ENCODE measurements around the gene ADGRG1.

Gene ADGRG1

GRCh38 chr16:57648581-57649442 is 20.4 kb downstream of the ADGRG1 start:
- DNase-seq (ENCODE audit: low read depth), result peak; percentile 70

- no peak for DNase-seq (ENCODE audit: low read depth)
Measured at GRCh38 chr16:57649443-57649751, 21.0 kb downstream of the ADGRG1 start.

- DNase-seq (ENCODE audit: low read depth), result no peak
Measured at GRCh38 chr16:57649846-57650245, 21.4 kb downstream of the ADGRG1 start.

GRCh38 chr16:57651344-57652333 is 23.2 kb downstream of the ADGRG1 start:
- DNase-seq (ENCODE audit: low read depth), result no peak

- no peak for DNase-seq (ENCODE audit: low read depth)
Measured at GRCh38 chr16:57652695-57653471, 24.5 kb downstream of the ADGRG1 start.

- DNase-seq (ENCODE audit: low read depth), result no peak
Measured at GRCh38 chr16:57653936-57654335, 25.5 kb downstream of the ADGRG1 start.

- DNase-seq (ENCODE audit: low read depth), result no peak
Measured at GRCh38 chr16:57656342-57656955, 28.0 kb downstream of the ADGRG1 start.

- DNase-seq (ENCODE audit: low read depth), result no peak
Measured at GRCh38 chr16:57657228-57657627, 28.8 kb downstream of the ADGRG1 start.

GRCh38 chr16:57658130-57658877 is 29.9 kb downstream of the ADGRG1 start:
- no peak for DNase-seq (ENCODE audit: low read depth)

- DNase-seq (ENCODE audit: low read depth), result no peak
Measured at GRCh38 chr16:57658878-57659674, 30.6 kb downstream of the ADGRG1 start.

GRCh38 chr16:57660715-57661463 is 32.5 kb downstream of the ADGRG1 start:
- no peak for DNase-seq (ENCODE audit: low read depth)

GRCh38 chr16:57661510-57661909 is 33.1 kb downstream of the ADGRG1 start:
- DNase-seq (ENCODE audit: low read depth), result no peak

GRCh38 chr16:57661936-57662906 is 33.8 kb downstream of the ADGRG1 start:
- no peak for DNase-seq (ENCODE audit: low read depth)

GRCh38 chr16:57663436-57663835 is 35.0 kb downstream of the ADGRG1 start:
- no peak for DNase-seq (ENCODE audit: low read depth)

GRCh38 chr16:57663917-57664661 is 35.7 kb downstream of the ADGRG1 start:
- DNase-seq (ENCODE audit: low read depth), result no peak

- DNase-seq (ENCODE audit: low read depth), result no peak
Measured at GRCh38 chr16:57664662-57665025, 36.2 kb downstream of the ADGRG1 start.

- no peak for DNase-seq (ENCODE audit: low read depth)
Measured at GRCh38 chr16:57665541-57665940, 37.1 kb downstream of the ADGRG1 start.
